Right renal cortex interstitium (tissue), 3 donors: Measurements from ENCODE around the gene ATG16L2. TPM values are rescaled to one million over a fixed set of nuclear protein-coding genes. Genes with fewer than 3 reads are reported as not detected.

Experiments used
- DNase-seq, 3 donors: peaks; one replicate each; pipeline ENCODE4 v3.0.0-alpha.2; 2013; ENCODE audit warnings: low read depth in 3 of 3, low spot score in 2 of 3
- polyA plus RNA-seq, 3 donors: library from polyadenylated mRNA; unstranded; fragments of 120-200 nt; gene quantifications; one replicate each; pipeline ENCODE4 v1.2.1, GENCODE V29; 2013; ENCODE audit not compliant: insufficient read length in 3 of 3

The ATG16L2 gene
- polyA plus RNA-seq, 3 donors, result 17.9 to 25.2 (median 20.6) TPM

GRCh38 chr11:72869831-72870230, 55.6 kb downstream of the ATG16L2 start:
- no peak for DNase-seq

GRCh38 chr11:72871119-72871518, 56.9 kb downstream of the ATG16L2 start:
- no peak for DNase-seq

DNA sequence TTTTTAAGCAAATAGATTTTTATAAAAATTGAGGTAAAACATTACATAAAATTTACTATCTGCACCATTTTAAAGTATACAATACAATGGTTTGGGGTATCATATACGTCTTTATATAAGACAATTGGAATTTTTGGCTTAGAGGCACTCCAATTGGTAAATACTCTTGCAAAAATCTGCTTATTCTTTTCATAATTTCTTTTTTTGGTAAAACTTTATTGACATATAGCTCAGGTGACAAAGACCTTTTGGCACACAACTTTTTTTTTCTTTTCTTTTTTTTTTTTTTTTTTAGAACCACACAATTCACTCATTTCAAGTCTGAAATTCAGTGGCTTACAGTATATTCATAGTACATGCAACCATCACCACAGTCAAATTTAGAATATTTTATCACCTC, 57.8 kb downstream of the ATG16L2 start:
- no peak for DNase-seq

- DNase-seq, result no peak
Observed at GRCh38 chr11:72875736-72876135, 61.5 kb downstream of the ATG16L2 start.

GRCh38 chr11:72876147-72876546, 61.9 kb downstream of the ATG16L2 start:
- DNase-seq, result no peak

Other genes starting within 250 kb of the ATG16L2 start
- 10 to 100 TPM; 13.0 to 16.5 (median 16.0) TPM for gene PDE2A, start 140.0 kb upstream of the ATG16L2 start, polyA plus RNA-seq
- gene ARAP1, start 62.0 kb upstream of the ATG16L2 start, polyA plus RNA-seq, result 10 to 100 TPM; 66.4 to 71.6 (median 71.3) TPM
- gene STARD10, start 20.4 kb upstream of the ATG16L2 start, polyA plus RNA-seq, result 10 to 100 TPM; 63.3 to 80.7 (median 76.1) TPM